ENCODE results near the gene CNKSR1.

Gene CNKSR1

GRCh38 chr1:26234644-26235370, 57.5 kb downstream of the CNKSR1 start:
- DNase-seq: no peak

GRCh38 chr1:26237230-26237966, 60.1 kb downstream of the CNKSR1 start:
- no peak for DNase-seq

Data from NCI-H1930 (cell line).